GM04503 (cell line): ENCODE measurements around the gene THUMPD3.

ENCODE experiments used
- DNase-seq: peaks from one replicate; pipeline ENCODE4 v3.0.0-alpha.2; 2012; ENCODE audit warnings: low read depth

The THUMPD3 gene

DNA sequence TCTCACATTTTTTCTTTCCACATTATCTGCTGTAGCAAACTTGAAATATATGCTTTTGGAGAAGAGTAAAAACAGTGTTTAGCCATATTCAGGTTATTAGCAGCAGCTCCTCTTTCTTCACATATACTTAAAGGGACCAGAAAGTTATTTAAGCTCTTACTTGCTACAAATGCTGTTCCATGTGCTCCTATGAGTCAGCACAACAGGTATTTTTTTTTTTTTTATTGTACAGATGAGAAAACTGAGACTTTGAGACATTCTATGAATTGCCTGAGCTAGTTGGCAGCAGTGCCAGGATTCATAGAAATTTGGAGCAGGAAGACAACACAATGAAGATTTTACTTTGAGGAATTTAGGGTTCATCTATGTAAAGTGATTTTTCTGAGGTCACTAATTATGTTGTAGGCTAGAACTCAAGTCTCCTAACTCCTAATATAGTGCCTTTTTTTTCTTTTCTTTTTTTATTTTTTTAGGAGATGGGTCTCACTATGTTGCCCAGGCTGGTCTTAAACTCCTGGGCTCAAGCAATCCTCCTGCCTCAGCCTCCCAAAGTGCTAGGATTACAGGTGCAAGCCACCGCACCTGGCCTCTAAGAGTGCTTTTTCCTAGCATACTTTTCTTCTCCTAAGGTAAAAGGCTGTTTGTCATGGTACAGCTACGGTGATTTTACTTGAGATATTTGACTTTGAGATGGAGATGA is 58.1 kb downstream of the THUMPD3 start:
- DNase-seq = no peak

DNA sequence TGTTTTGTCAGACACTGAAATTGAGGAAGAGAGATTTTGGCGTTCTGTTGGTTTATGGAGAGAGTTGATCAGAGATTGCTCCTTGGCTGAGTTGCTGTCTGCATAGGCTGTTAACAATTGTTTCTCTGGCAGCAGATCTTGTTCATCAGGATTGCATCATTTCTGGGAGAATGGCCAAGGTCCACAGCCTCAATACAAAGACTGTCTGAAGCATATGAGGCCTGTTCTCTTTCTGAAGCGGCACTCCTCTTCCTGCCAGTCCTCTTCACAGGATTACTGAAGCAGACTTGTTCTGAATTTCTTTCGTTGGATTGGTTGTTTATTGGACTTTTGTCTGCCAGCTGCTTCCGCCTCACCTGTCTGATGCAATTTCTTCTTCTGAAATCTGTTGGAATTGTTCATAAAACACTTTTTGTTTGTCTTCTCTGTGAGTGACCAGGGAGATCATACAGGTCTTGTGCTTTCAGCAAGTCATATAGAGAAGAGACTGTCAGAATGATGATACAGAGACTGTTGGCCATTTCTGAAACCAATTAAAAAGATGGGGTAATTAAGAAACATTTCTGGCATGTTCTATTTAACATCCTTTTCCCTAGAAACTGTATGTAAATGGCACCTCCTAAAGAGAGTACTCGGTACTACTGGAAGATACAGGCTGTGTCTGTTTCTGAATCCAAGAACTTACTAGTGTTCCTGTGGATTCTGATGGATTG is 60.0 kb downstream of the THUMPD3 start:
- peak; percentile 91 for DNase-seq

DNA sequence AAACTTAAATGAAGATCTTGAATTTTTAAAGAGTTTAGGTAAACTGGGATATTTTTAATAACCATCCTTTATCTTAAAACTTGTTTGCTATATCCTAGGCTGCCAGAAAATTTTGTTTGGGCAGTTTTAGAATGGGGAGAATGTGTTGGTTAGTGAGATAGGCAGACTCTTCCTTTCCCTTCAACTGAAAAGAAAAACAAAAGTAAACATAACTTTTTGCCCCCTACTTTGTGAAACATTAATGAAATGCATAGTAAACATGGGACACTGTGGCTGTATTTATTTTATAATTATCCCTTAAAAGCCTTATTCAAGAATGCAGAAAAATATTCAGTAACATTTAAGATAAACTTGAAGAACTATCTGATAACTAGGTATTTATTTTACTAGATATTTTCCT is 65.6 kb downstream of the THUMPD3 start:
- no peak for DNase-seq

DNA sequence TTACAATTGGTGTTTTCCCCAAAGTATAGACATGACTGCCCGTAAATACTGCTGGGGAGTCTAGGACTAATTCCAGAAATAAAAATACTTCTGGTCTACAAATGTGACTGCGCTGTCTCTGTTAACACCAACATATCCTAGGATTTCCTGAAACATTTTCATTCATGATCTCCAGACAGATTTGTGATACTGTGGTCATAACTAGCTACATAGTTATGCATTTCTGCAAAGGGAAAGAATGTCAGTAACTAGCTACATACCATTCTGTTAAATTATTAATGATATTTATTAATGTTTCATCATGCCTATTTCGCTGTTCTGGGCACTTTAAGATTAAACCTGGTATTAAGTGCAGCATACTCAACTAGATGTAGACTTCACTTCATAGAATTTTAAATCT is 67.9 kb downstream of the THUMPD3 start:
- DNase-seq = no peak

DNA sequence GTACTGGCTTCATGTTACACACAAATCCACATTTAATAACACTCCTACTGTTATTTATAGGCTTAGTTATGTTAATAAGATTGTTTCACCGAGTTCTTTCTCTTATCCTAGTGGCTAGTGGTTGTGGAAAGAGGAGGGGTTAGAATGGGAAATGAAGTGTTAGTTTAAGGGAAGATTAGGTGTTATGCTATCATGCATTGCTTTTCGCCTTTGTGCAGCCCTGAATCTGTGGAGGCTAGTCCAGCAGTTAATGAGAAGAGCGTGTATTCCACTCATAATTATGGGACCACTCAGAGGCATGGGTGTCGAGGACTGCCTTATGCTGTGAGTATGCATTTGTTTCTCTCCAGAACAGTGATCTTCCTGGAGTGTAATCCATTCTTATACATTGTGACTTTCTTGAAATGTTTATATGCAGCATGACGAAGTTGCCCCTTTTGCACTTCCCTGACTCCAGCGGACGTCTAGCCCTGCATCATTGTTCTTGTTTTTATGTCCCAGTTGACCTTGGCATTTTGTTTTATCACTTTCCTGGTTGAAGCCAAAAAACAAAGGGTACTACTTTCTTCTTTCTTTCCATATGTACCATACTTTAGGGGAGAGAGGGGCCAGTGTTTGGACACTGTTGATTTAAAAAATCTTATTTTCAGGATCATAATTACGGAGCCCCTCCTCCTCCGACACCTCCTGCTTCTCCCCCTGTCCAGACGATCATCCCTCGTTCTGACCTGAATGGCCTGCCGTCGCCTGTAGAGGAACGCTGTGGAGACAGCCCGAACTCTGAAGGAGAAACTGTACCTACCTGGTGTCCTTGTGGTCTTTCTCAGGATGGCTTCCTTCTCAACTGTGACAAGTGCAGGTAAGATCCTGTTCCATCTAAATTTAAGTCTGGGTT is 71.0 kb downstream of the THUMPD3 start:
- no peak for DNase-seq

DNA sequence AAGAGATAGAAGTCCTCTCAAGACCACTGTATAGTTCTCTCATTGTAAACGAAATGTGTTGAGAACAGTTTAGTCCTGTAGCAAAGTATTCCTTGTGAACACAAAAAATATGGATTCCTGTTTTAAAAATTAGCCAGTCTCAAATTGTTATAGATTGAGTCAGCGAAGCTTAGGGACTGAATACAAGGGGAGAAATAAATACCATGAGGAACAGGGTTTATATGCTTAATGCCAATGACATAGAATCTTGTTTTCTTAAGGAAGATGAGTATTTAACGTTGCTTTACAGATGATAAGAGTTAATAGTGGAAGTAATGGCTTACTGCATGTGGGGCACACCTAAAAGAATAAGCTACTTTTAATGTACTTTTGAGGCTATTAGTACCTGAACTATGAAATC is 72.5 kb downstream of the THUMPD3 start:
- DNase-seq = no peak
